ENCODE data around the gene DUSP11. TPM values are rescaled to one million over a fixed set of nuclear protein-coding genes. Genes with fewer than 3 reads are reported as not detected.

The DUSP11 gene
- polyA plus RNA-seq, 1 donor from 2014 or later, result 35.2 TPM

DNA sequence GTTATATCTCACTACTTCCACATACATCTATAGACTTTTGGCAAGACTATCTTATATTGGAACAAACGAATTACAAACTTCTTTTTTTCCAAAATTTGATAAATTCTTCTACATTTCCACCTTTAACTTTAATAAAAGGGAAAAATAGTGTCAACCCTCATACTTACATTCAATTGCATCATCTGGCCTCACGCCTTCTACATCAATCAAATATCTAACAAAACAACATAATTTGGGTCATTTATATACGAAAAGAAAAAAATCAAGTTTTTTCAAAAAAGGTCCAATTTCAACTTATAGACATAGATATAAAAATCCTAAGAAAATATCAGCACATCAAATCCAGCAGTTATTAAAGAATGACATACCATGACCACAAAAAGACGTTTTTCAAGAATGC lies 12.9 kb downstream of the DUSP11 start:
- Histone ChIP-seq H3F3A (ENCODE audit: insufficient read depth, low read length, poor library complexity, severe bottlenecking) (no peaks in the 10 kb centered on the region), H3K79me2 (replicated peaks; ENCODE audit: insufficient read depth, low read length) (no peaks in the 10 kb centered on the region), H3K27me3 (ENCODE audit: insufficient read depth, low read depth, low read length) (no peaks in the 10 kb centered on the region), H2AFZ (ENCODE audit: low read depth, low read length) (no peak overlapping the region), H3K9ac (ENCODE audit: low read length) (no peak overlapping the region), H3K27ac (ENCODE audit: low read length) (no peak overlapping the region), H3K4me3 (ENCODE audit: low read length) (no peak overlapping the region), H4K20me1 (ENCODE audit: insufficient read depth) (no peaks in the 10 kb centered on the region), H3K9me2 (ENCODE audit: insufficient read depth, low read length) (no peaks in the 10 kb centered on the region), H3K9me3 (ENCODE audit: low read length) (no peaks in the 10 kb centered on the region), H3K36me3 (ENCODE audit: insufficient read depth, low read length) (peaks cover 13% of the 10 kb centered on the region), H3K4me2 (ENCODE audit: low read length) (no peak overlapping the region)
- TF ChIP-seq, protein P1, sequence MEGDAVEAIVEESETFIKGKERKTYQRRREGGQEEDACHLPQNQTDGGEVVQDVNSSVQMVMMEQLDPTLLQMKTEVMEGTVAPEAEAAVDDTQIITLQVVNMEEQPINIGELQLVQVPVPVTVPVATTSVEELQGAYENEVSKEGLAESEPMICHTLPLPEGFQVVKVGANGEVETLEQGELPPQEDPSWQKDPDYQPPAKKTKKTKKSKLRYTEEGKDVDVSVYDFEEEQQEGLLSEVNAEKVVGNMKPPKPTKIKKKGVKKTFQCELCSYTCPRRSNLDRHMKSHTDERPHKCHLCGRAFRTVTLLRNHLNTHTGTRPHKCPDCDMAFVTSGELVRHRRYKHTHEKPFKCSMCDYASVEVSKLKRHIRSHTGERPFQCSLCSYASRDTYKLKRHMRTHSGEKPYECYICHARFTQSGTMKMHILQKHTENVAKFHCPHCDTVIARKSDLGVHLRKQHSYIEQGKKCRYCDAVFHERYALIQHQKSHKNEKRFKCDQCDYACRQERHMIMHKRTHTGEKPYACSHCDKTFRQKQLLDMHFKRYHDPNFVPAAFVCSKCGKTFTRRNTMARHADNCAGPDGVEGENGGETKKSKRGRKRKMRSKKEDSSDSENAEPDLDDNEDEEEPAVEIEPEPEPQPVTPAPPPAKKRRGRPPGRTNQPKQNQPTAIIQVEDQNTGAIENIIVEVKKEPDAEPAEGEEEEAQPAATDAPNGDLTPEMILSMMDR (IDR thresholded peaks at IDR 0.05; ENCODE audit: poor library complexity, severe bottlenecking), result no peak
- TF ChIP-seq SMC3 (conservative IDR thresholded peaks at IDR 0.05; ENCODE audit: poor library complexity) (no peak), MXI1 (conservative IDR thresholded peaks at IDR 0.05; ENCODE audit: poor library complexity, severe bottlenecking) (no peak), POLR2AphosphoS5 (IDR thresholded peaks at IDR 0.05) (no peak), EZH2 (IDR thresholded peaks at IDR 0.05; ENCODE audit: borderline replicate concordance, insufficient read depth, low read length, poor library complexity, severe bottlenecking) (no peak), RAD21 (conservative IDR thresholded peaks at IDR 0.05) (no peak), TAF1 (IDR thresholded peaks at IDR 0.05; ENCODE audit: low read depth) (no peak), EP300 (conservative IDR thresholded peaks at IDR 0.05; ENCODE audit: poor library complexity, severe bottlenecking) (no peak)
- TF ChIP-seq, protein P2, sequence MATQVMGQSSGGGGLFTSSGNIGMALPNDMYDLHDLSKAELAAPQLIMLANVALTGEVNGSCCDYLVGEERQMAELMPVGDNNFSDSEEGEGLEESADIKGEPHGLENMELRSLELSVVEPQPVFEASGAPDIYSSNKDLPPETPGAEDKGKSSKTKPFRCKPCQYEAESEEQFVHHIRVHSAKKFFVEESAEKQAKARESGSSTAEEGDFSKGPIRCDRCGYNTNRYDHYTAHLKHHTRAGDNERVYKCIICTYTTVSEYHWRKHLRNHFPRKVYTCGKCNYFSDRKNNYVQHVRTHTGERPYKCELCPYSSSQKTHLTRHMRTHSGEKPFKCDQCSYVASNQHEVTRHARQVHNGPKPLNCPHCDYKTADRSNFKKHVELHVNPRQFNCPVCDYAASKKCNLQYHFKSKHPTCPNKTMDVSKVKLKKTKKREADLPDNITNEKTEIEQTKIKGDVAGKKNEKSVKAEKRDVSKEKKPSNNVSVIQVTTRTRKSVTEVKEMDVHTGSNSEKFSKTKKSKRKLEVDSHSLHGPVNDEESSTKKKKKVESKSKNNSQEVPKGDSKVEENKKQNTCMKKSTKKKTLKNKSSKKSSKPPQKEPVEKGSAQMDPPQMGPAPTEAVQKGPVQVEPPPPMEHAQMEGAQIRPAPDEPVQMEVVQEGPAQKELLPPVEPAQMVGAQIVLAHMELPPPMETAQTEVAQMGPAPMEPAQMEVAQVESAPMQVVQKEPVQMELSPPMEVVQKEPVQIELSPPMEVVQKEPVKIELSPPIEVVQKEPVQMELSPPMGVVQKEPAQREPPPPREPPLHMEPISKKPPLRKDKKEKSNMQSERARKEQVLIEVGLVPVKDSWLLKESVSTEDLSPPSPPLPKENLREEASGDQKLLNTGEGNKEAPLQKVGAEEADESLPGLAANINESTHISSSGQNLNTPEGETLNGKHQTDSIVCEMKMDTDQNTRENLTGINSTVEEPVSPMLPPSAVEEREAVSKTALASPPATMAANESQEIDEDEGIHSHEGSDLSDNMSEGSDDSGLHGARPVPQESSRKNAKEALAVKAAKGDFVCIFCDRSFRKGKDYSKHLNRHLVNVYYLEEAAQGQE (IDR thresholded peaks at IDR 0.05; ENCODE audit: borderline replicate concordance), result no peak

DNA sequence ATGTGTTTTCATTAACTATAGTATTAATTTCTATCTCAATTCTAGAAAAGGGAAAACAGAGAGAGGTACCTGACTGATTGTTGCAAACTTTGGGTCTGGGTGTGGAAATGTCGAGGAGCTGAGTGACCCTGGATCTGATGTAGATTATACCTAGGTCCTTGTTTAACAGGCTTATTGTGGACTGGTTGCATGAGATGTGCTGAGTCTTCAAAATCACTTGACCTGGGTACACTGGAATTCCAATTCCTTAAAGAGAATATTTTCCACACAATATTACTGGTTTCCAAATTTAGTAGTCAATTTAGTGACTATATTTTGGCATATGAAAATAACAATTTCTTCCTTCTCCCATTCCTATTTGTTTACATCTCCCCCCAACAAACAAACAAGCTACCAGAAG lies 13.6 kb downstream of the DUSP11 start:
- H3K27ac ChIP-seq (ENCODE audit: low read length), result no peak overlapping the region
- H3K27me3 ChIP-seq (ENCODE audit: insufficient read depth, low read depth, low read length), result no peaks in the 10 kb centered on the region
- TF ChIP-seq EP300 (conservative IDR thresholded peaks at IDR 0.05; ENCODE audit: poor library complexity, severe bottlenecking), result no peak
- no peak for TF ChIP-seq MXI1 (conservative IDR thresholded peaks at IDR 0.05; ENCODE audit: poor library complexity, severe bottlenecking)
- TF ChIP-seq POLR2AphosphoS5 (IDR thresholded peaks at IDR 0.05), result no peak
- H3K4me3 ChIP-seq (ENCODE audit: low read length), result no peak overlapping the region
- H3K9me2 ChIP-seq (ENCODE audit: insufficient read depth, low read length), result no peaks in the 10 kb centered on the region
- H3K9ac ChIP-seq (ENCODE audit: low read length), result no peak overlapping the region
- no peaks in the 10 kb centered on the region for H3F3A ChIP-seq (ENCODE audit: insufficient read depth, low read length, poor library complexity, severe bottlenecking)
- no peaks in the 10 kb centered on the region for H4K20me1 ChIP-seq (ENCODE audit: insufficient read depth)
- no peaks in the 10 kb centered on the region for H3K79me2 ChIP-seq (replicated peaks; ENCODE audit: insufficient read depth, low read length)
- H3K36me3 ChIP-seq (ENCODE audit: insufficient read depth, low read length), result peaks cover 13% of the 10 kb centered on the region
- no peak overlapping the region for H2AFZ ChIP-seq (ENCODE audit: low read depth, low read length)
- H3K4me2 ChIP-seq (ENCODE audit: low read length), result no peak overlapping the region
- no peaks in the 10 kb centered on the region for H3K9me3 ChIP-seq (ENCODE audit: low read length)

DNA sequence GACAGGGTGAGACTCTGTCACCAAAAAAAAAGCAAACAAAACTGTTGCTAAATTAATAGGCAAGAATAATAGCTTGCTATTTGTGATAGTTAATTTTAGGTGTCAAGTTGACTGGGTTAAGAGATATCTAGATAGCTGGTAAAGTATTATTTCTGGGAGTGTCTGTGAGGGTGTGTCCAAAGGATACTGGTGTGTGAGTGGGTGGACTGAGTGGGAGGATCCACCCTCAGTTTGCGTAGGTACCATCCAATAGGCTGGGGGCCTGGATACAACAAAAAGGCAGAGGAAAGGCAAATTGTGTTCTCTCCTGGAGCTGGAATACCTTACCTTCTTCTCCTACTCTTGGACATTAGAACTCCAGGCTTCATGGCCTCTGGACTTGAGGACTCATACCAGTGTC lies 15.0 kb downstream of the DUSP11 start:
- Histone ChIP-seq H3K9me2 (ENCODE audit: insufficient read depth, low read length) (no peaks in the 10 kb centered on the region), H3K9me3 (ENCODE audit: low read length) (no peaks in the 10 kb centered on the region), H3K4me2 (ENCODE audit: low read length) (no peak overlapping the region), H3F3A (ENCODE audit: insufficient read depth, low read length, poor library complexity, severe bottlenecking) (no peaks in the 10 kb centered on the region), H3K79me2 (replicated peaks; ENCODE audit: insufficient read depth, low read length) (no peaks in the 10 kb centered on the region), H2AFZ (ENCODE audit: low read depth, low read length) (no peak overlapping the region), H3K27me3 (ENCODE audit: insufficient read depth, low read depth, low read length) (no peaks in the 10 kb centered on the region), H3K27ac (ENCODE audit: low read length) (no peak overlapping the region), H4K20me1 (ENCODE audit: insufficient read depth) (no peaks in the 10 kb centered on the region), H3K9ac (ENCODE audit: low read length) (no peak overlapping the region), H3K36me3 (ENCODE audit: insufficient read depth, low read length) (peaks cover 21% of the 10 kb centered on the region), H3K4me3 (ENCODE audit: low read length) (no peak overlapping the region)
- no peak for TF ChIP-seq MXI1 (conservative IDR thresholded peaks at IDR 0.05; ENCODE audit: poor library complexity, severe bottlenecking)
- no peak for TF ChIP-seq EP300 (conservative IDR thresholded peaks at IDR 0.05; ENCODE audit: poor library complexity, severe bottlenecking)
- TF ChIP-seq SMC3 (conservative IDR thresholded peaks at IDR 0.05; ENCODE audit: poor library complexity), result no peak
- TF ChIP-seq EZH2 (IDR thresholded peaks at IDR 0.05; ENCODE audit: borderline replicate concordance, insufficient read depth, low read length, poor library complexity, severe bottlenecking), result no peak

Data from neural cell (in vitro differentiated cells).